SJSA1 (cell line): ENCODE data around the gene FAM24B. TPM values are rescaled to one million over a fixed set of nuclear protein-coding genes. Genes with fewer than 3 reads are reported as not detected.

Experiments used
- DNase-seq, 2 experiments: peaks; one replicate each; pipeline ENCODE4 v3.0.0-alpha.2; 2015 to 2020; ENCODE audit warnings: low spot score in 2 of 2, low read depth in 1 of 2
- H3K27ac ChIP-seq: fragments of 250-450 bp; sonication (Bioruptor Pico); 2 replicates; pipeline ENCODE4 v1.5.1; 2020; ENCODE audit warnings: mild to moderate bottlenecking, moderate library complexity
- H3K27me3 ChIP-seq: fragments of 250-450 bp; sonication (Bioruptor Pico); replicated peaks from 2 replicates; pipeline ENCODE4 v1.5.1; 2020; ENCODE audit warnings: mild to moderate bottlenecking, moderate library complexity
- H3K36me3 ChIP-seq: fragments of 250-450 bp; sonication (Bioruptor Pico); 2 replicates; pipeline ENCODE4 v1.5.1; 2020; ENCODE audit warnings: mild to moderate bottlenecking
- H3K4me1 ChIP-seq: fragments of 250-450 bp; sonication (Bioruptor Pico); replicated peaks from 2 replicates; pipeline ENCODE4 v1.6.1; 2021; ENCODE audit warnings: mild to moderate bottlenecking
- H3K4me3 ChIP-seq: fragments of 250-450 bp; sonication (Bioruptor Pico); 2 replicates; pipeline ENCODE4 v1.5.1; 2020; ENCODE audit warnings: mild to moderate bottlenecking
- H3K9me3 ChIP-seq: fragments of 250-450 bp; sonication (Bioruptor Pico); replicated peaks from 2 replicates; pipeline ENCODE4 v1.5.1; 2020; ENCODE audit warnings: mild to moderate bottlenecking
- total RNA-seq: library from RNA; depleted of rRNA; stranded (reverse); fragments of >200 nt; shearing (Covaris generic); gene quantifications from 2 replicates; pipeline ENCODE4 v1.2.3, GENCODE V29; 2014

The FAM24B gene
- total RNA-seq, 1 experiment from 2014 or later: 11.7 TPM

- Histone ChIP-seq H3K27ac (peak overlapping the region; percentile 70), H3K4me3 (no peak overlapping the region), H3K36me3 (peaks cover 64% of the 10 kb centered on the region), H3K4me1 (peaks cover 65% of the 10 kb centered on the region), H3K9me3 (no peaks in the 10 kb centered on the region), H3K27me3 (no peaks in the 10 kb centered on the region)
- DNase-seq: peak in 1 of 2 experiments; percentile 64
Measured at GRCh38 chr10:122850705-122851640, 28.4 kb downstream of the FAM24B start.

GRCh38 chr10:122849900-122850605 is 29.3 kb downstream of the FAM24B start:
- no peak overlapping the region for H3K4me3 ChIP-seq
- peak overlapping the region; percentile 70 for H3K27ac ChIP-seq
- no peaks in the 10 kb centered on the region for H3K27me3 ChIP-seq
- no peaks in the 10 kb centered on the region for H3K9me3 ChIP-seq
- peaks cover 61% of the 10 kb centered on the region for H3K36me3 ChIP-seq
- peaks cover 56% of the 10 kb centered on the region for H3K4me1 ChIP-seq
- peak; percentile 60 to 71 for DNase-seq

GRCh38 chr10:122849090-122849489 is 30.3 kb downstream of the FAM24B start:
- DNase-seq: no peak
- peaks cover 46% of the 10 kb centered on the region for H3K4me1 ChIP-seq
- peaks cover 56% of the 10 kb centered on the region for H3K36me3 ChIP-seq
- H3K9me3 ChIP-seq: no peaks in the 10 kb centered on the region
- H3K27ac ChIP-seq: no peak overlapping the region
- no peak overlapping the region for H3K4me3 ChIP-seq
- no peaks in the 10 kb centered on the region for H3K27me3 ChIP-seq

GRCh38 chr10:122847782-122848604 is 31.4 kb downstream of the FAM24B start:
- Histone ChIP-seq H3K9me3 (no peaks in the 10 kb centered on the region), H3K36me3 (peaks cover 49% of the 10 kb centered on the region), H3K27me3 (no peaks in the 10 kb centered on the region), H3K27ac (no peak overlapping the region), H3K4me1 (peaks cover 35% of the 10 kb centered on the region), H3K4me3 (no peak overlapping the region)
- no peak for DNase-seq

DNA sequence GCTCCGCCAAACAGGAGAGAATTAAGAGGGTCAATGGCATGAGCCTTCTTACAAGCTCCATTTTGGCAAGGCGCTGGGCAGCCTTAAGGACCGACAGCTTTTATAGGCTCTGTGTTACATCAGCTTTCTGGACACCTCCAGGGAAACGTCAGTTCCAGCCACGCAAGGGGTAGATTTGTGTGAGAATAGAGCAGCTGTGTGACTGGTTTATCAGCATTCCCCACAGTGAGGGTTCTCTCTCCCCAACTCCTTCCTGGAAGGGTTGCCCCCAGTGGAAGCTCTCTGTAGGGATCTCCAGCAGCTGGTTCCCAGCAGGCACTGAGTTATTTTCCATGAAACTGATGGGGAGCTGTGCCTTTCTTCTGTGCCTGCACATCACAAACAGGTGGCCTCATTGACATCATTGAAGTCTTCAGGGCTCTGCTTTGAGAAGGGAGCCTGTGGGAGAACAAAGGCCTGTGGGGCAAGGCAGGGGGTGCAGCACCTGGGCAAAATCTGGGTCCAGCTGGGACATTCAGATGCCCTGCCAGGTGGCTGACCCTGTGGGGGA is 33.5 kb downstream of the FAM24B start, which contains the start of gene CUZD1:
Gene CUZD1 (minus strand): TSS at position 75 of the 550 bp plus-strand sequence. CDS start 14 bp downstream, at position 61.
- Histone ChIP-seq H3K4me1 (peaks cover 15% of the 10 kb centered on the region), H3K27me3 (no peaks in the 10 kb centered on the region), H3K27ac (no peak within 1 kb of the TSS), H3K4me3 (no peak within 1 kb of the TSS), H3K36me3 (peaks cover 47% of the 10 kb centered on the region), H3K9me3 (no peaks in the 10 kb centered on the region)
- DNase-seq: no peak

GRCh38 chr10:122844146-122844545 is 35.2 kb downstream of the FAM24B start:
- Histone ChIP-seq H3K4me3 (no peak overlapping the region), H3K27me3 (no peaks in the 10 kb centered on the region), H3K36me3 (peaks cover 32% of the 10 kb centered on the region), H3K9me3 (no peaks in the 10 kb centered on the region), H3K27ac (no peak overlapping the region), H3K4me1 (no peaks in the 10 kb centered on the region; the same call in 1 of the 2 replicates)
- DNase-seq: no peak

GRCh38 chr10:122841569-122841968 is 37.8 kb downstream of the FAM24B start:
- Histone ChIP-seq H3K4me3 (no peak overlapping the region), H3K36me3 (peaks cover 34% of the 10 kb centered on the region), H3K27me3 (no peaks in the 10 kb centered on the region), H3K27ac (no peak overlapping the region), H3K4me1 (no peaks in the 10 kb centered on the region), H3K9me3 (no peaks in the 10 kb centered on the region)
- DNase-seq: no peak

GRCh38 chr10:122839505-122839904 is 39.9 kb downstream of the FAM24B start:
- Histone ChIP-seq H3K4me3 (no peak overlapping the region), H3K27me3 (no peaks in the 10 kb centered on the region), H3K36me3 (peaks cover 36% of the 10 kb centered on the region), H3K9me3 (no peaks in the 10 kb centered on the region), H3K27ac (no peak overlapping the region), H3K4me1 (no peaks in the 10 kb centered on the region)
- DNase-seq: no peak

- Histone ChIP-seq H3K9me3 (no peaks in the 10 kb centered on the region), H3K4me3 (no peak overlapping the region), H3K27me3 (no peaks in the 10 kb centered on the region), H3K4me1 (no peaks in the 10 kb centered on the region), H3K27ac (no peak overlapping the region), H3K36me3 (peaks cover 40% of the 10 kb centered on the region)
- DNase-seq: no peak
Measured at GRCh38 chr10:122838880-122839279, 40.5 kb downstream of the FAM24B start.

DNA sequence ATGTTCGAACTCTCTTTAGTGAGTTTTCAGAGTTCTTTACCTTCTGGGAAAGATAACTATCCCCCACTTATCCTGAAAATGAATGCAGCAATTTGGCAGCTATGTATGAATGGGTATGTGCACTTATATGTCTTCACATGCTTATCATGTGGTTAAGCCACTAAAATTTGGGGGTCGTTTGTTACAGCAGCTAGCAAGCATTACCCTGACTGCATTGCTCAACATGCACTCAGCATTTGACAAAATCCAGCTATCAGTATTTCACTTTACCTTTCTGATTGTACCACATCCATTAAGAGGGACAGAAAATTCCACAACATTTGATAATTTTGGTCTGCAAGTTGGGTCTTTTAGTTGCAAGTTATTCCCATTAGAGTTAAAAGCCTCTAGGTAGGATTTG is 43.5 kb downstream of the FAM24B start:
- no peaks in the 10 kb centered on the region for H3K9me3 ChIP-seq
- no peak for DNase-seq

GRCh38 chr10:122830965-122831353 is 48.4 kb downstream of the FAM24B start:
- Histone ChIP-seq H3K27ac (no peak overlapping the region), H3K36me3 (peaks cover 39% of the 10 kb centered on the region), H3K9me3 (no peaks in the 10 kb centered on the region), H3K27me3 (no peaks in the 10 kb centered on the region), H3K4me3 (no peak overlapping the region), H3K4me1 (no peaks in the 10 kb centered on the region)
- no peak for DNase-seq

More for the DNA sequence above, 43.5 kb downstream of the FAM24B start:
- H3K4me3 ChIP-seq: no peak overlapping the region
- peaks cover 61% of the 10 kb centered on the region for H3K36me3 ChIP-seq
- H3K27me3 ChIP-seq: no peaks in the 10 kb centered on the region
- H3K27ac ChIP-seq: no peak overlapping the region
- H3K4me1 ChIP-seq: no peaks in the 10 kb centered on the region

- Histone ChIP-seq H3K27ac (no peak overlapping the region), H3K9me3 (no peaks in the 10 kb centered on the region)
Measured at GRCh38 chr10:122830273-122830964, 49.0 kb downstream of the FAM24B start.

DNA sequence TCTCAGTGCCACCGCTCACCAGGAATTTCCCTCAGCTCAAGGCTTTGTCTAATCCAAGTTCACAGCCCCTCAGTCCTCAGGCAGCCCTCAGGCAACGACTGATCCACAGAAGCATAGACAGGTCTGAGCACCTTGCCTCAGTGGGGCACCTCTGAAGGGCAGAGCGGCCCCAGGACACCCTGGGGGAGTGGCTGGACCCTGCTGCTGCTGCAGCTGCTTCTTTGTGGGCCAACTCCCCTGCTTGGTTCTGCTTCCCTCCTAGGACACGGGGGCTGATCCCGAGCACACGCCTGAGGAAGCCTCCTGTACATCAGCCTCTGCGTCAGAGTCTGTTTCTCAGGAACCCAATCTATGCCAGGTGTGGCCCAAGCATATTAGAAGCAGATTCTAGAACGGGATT is 49.9 kb downstream of the FAM24B start:
- H3K27ac ChIP-seq: no peak overlapping the region
- peaks cover 32% of the 10 kb centered on the region for H3K36me3 ChIP-seq
- H3K27me3 ChIP-seq: 0 out of 2 replicates have a peak, but pooled peaks cover 5% of the 10 kb centered on the region
- no peak overlapping the region for H3K4me3 ChIP-seq
- H3K4me1 ChIP-seq: no peaks in the 10 kb centered on the region
- H3K9me3 ChIP-seq: no peaks in the 10 kb centered on the region
- no peak for DNase-seq

More at GRCh38 chr10:122830273-122830964, 49.0 kb downstream of the FAM24B start:
- Histone ChIP-seq H3K36me3 (peaks cover 37% of the 10 kb centered on the region), H3K27me3 (no peaks in the 10 kb centered on the region), H3K4me1 (no peaks in the 10 kb centered on the region), H3K4me3 (no peak overlapping the region)
- DNase-seq: no peak
